Endothelial cell of umbilical vein (primary cell): ENCODE results near the gene FNBP1L. TPM values are rescaled to one million over a fixed set of nuclear protein-coding genes. Genes with fewer than 3 reads are reported as not detected.

ENCODE experiments used
- BruUV-seq: library from RNA; stranded (reverse); fragments of 400-500 nt; replicated peaks from 2 replicates; lab custom pipeline; 2021; lab: Mats Ljungman, UMichigan
- CTCF ChIA-PET: fragments of 300-600, 350-600 bp; sonication (Branson Sonifier 250); formaldehyde crosslinking; loops from one replicate; lab custom pipeline; 2021; ENCODE audit warnings: antibody characterized with exemption, inconsistent platforms; lab: Charles Lee
- POLR2A ChIA-PET: fragments of 300-600, 350-600 bp; sonication (Branson Sonifier 250); formaldehyde crosslinking; loops from one replicate; lab custom pipeline; 2021; ENCODE audit warnings: antibody characterized with exemption, inconsistent platforms; lab: Charles Lee
- DNase-seq: peaks from one replicate; pipeline ENCODE4 v3.0.0-alpha.2; 2011; ENCODE audit warnings: low read depth, low spot score
- FAIRE-seq: peaks from 2 replicates; lab custom pipeline; 2011; peaks lifted over from hg19 to GRCh38; lab: Jason Lieb, UNC
- H2AFZ ChIP-seq: 2 replicates; pipeline ENCODE4 v1.6.0; 2012; ENCODE audit warnings: low read depth, low read length, control low read depth, inconsistent platforms
- H3K27ac ChIP-seq: 2 replicates; pipeline ENCODE4 v1.5.1; 2011; ENCODE audit warnings: low read depth, mild to moderate bottlenecking, control low read depth, low read length, moderate library complexity; ENCODE audit not compliant: insufficient read depth
- H3K27me3 ChIP-seq, 2 experiments: 2 replicates each; pipeline versions ENCODE4 v1.6.0 to v1.6.1; 2011; ENCODE audit warnings: low read length in 2 of 2, mixed read lengths in 1 of 2; ENCODE audit not compliant: control insufficient read depth in 2 of 2, insufficient read depth in 2 of 2
- H3K36me3 ChIP-seq, 2 experiments: 2 replicates in 1 of 2; 3 replicates in 1 of 2; pipeline ENCODE4 v1.5.1; 2011; ENCODE audit warnings: low read length in 2 of 2, mild to moderate bottlenecking in 1 of 2, moderate library complexity in 1 of 2; ENCODE audit not compliant: control insufficient read depth in 2 of 2, insufficient read depth in 2 of 2; ENCODE audit errors: extremely low read depth in 1 of 2
- H3K4me1 ChIP-seq: 3 replicates; pipeline ENCODE4 v1.5.1; 2011; ENCODE audit warnings: mild to moderate bottlenecking, low read length; ENCODE audit not compliant: control insufficient read depth, insufficient read depth; ENCODE audit errors: extremely low read depth
- H3K4me2 ChIP-seq: 2 replicates; pipeline ENCODE4 v1.6.1; 2011; ENCODE audit warnings: low read length, control low read depth, mixed read lengths; ENCODE audit not compliant: insufficient read depth
- H3K4me3 ChIP-seq, 3 experiments: fragments of 200-600 bp in 1 of 3; sonication (generic), shearing (Covaris generic) in 1 of 3; replicated peaks in 1 of 3; 2 replicates each; pipeline ENCODE4 v1.5.1; 2011 to 2016; ENCODE audit warnings: control low read depth in 3 of 3, low read length in 3 of 3, mild to moderate bottlenecking in 2 of 3, inconsistent platforms in 1 of 3, low read depth in 1 of 3, moderate library complexity in 1 of 3; ENCODE audit not compliant: insufficient read depth in 1 of 3
- H3K79me2 ChIP-seq: 2 replicates; pipeline ENCODE4 v1.6.0; 2012; ENCODE audit warnings: low read length, inconsistent platforms; ENCODE audit not compliant: control insufficient read depth, insufficient read depth
- H3K9ac ChIP-seq: replicated peaks from 2 replicates; pipeline ENCODE3; 2011; ENCODE audit warnings: low read length, control low read depth; ENCODE audit not compliant: insufficient read depth; ENCODE audit errors: extremely low read depth
- H3K9me1 ChIP-seq: replicated peaks from 3 replicates; pipeline ENCODE4 v1.6.0; 2011; ENCODE audit warnings: mild to moderate bottlenecking, low read length; ENCODE audit not compliant: control insufficient read depth, insufficient read depth; ENCODE audit errors: extremely low read depth
- H3K9me3 ChIP-seq: replicated peaks from 2 replicates; pipeline ENCODE4 v1.5.1; 2012; ENCODE audit warnings: low read length, inconsistent platforms; ENCODE audit not compliant: control insufficient read depth, insufficient read depth
- H4K20me1 ChIP-seq: replicated peaks from 2 replicates; pipeline ENCODE3; 2011; ENCODE audit warnings: mild to moderate bottlenecking, low read length; ENCODE audit not compliant: control insufficient read depth, insufficient read depth; ENCODE audit errors: extremely low read depth
- EZH2 ChIP-seq: IDR thresholded peaks from 2 replicates; pipeline ENCODE4 v1.6.1; 2012; ENCODE audit warnings: borderline replicate concordance, low read depth, mild to moderate bottlenecking, moderate library complexity, low read length, inconsistent platforms; ENCODE audit not compliant: severe bottlenecking
- dilution Hi-C: fragments of 300-500 bp; cut with MboI; formaldehyde crosslinking; loops from one replicate; pipeline ENCODE4 v1.15.0; 2019; ENCODE audit warnings: low sequenced_read_pairs; ENCODE audit not compliant: extremely low pct_ligation_motif_present
- intact Hi-C: fragments of 100-400 bp; cut with micrococcal nuclease; formaldehyde crosslinking; loops from one replicate; pipeline ENCODE4 v1.10.0; 2022
- polyA plus RNA-seq, 4 experiments: library from polyadenylated mRNA; depleted of rRNA in 3 of 4; stranded (reverse) in 3 of 4; unstranded in 1 of 4; fragments of >200 nt; gene quantifications; 2 replicates each; pipeline versions ENCODE4 v1.2.1 to v1.2.3, GENCODE V29; 2011 to 2012; ENCODE audit warnings: missing spikeins in 1 of 4
- small RNA-seq: library from RNA; depleted of rRNA; stranded (forward); fragments of <200 nt; gene quantifications from one replicate; pipeline ENCODE3, GENCODE V24; 2012; ENCODE audit warnings: low replicate concordance, low read depth; ENCODE audit not compliant: insufficient read depth, insufficient read length
- total RNA-seq: library from RNA; stranded (reverse); gene quantifications from 2 replicates; pipeline ENCODE4 v1.2.3, GENCODE V29; 2021

The FNBP1L gene
- total and polyA plus RNA-seq, 2 donors (not counting 3 experiments of a cell fraction or from before 2014, with no cell fraction given), result 28.1 to 56.4 TPM

DNA sequence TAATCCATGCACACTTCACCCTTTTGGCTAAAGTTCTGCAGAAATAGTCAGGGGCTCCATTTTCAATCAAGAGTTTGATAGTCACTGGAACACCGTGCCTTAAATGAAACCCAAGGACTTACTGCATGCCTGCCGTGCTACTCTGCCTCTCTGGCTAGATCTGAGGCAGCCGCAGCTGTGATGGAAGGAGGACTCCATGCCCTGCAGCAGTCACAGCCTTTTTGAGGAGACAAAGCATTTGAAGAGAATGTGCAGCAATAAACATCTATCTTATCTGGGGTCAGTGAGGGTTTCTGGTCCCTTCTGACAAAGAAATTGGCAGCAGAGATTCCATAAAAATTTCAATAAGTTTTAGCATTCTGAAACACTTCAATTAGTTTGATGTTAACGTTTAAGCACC, 155.7 kb downstream of the FNBP1L start:
- no peak for TF ChIP-seq EZH2
- ChIA-PET POLR2A (no interaction called here), CTCF (interaction anchor here (0.6 kb wide), 1 partner anchor 157 kb away, joined by 3 read pairs; no protein-coding TSS in a partner anchor)
- dilution Hi-C loops, result no loop called here
- no peak for FAIRE-seq
- Histone ChIP-seq H2AFZ (no peak overlapping the region), H3K9me3 (no peaks in the 10 kb centered on the region), H3K27me3 (no peaks in the 10 kb centered on the region), H3K4me1 (peaks cover 28% of the 10 kb centered on the region), H3K4me2 (no peak overlapping the region), H3K4me3 (no peak overlapping the region), H3K9me1 (no peaks in the 10 kb centered on the region), H3K27ac (no peak overlapping the region), H3K9ac (no peak overlapping the region), H3K79me2 (peaks cover 100% of the 10 kb centered on the region), H4K20me1 (peaks cover 4% of the 10 kb centered on the region), H3K36me3 (no peaks in the 10 kb centered on the region)
- intact Hi-C loops, result no loop called here
- no peak for DNase-seq
- BruUV-seq, result no TSS peak

Small RNA genes lying within 50 kb of the gene (small RNA-seq; reads per million reads assigned to genes)
- gene RNA5SP53, result not detected

Other genes starting within 250 kb of the FNBP1L start
- gene DR1, start 102.2 kb upstream of the FNBP1L start, total RNA-seq, result 49.4 and 52.2 TPM in 2 replicates
- 9.1 and 11.7 TPM in 2 replicates for gene DR1, start 102.2 kb upstream of the FNBP1L start, polyA plus RNA-seq
- 31.2 and 32.9 TPM in 2 replicates for gene BCAR3, start 233.7 kb downstream of the FNBP1L start, total RNA-seq
- 15.6 and 17.5 TPM in 2 replicates for gene BCAR3, start 233.7 kb downstream of the FNBP1L start, polyA plus RNA-seq